Measurements from ENCODE around the gene MRPL3.

DNA sequence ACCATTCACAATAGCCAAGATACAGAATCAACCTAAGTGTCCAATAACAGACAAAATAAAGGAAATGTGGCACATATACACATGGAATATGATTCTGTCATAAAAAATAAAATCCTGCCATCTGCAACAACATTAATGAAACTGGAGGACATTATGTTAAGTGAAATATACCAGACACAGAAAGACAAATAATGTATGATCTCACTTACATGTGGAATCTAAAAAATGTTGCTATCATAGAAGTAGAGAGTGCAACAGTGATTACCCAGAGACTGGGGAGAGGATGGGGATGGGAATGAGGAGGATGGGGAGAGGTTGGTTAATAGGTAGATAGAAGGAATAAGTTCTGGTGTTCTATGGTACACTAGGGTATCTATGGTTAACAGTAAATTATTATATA lies 28.7 kb downstream of the MRPL3 start:
- TF ChIP-seq POLR2A (IDR thresholded peaks at IDR 0.05) = no peak
- TF ChIP-seq, protein P1, sequence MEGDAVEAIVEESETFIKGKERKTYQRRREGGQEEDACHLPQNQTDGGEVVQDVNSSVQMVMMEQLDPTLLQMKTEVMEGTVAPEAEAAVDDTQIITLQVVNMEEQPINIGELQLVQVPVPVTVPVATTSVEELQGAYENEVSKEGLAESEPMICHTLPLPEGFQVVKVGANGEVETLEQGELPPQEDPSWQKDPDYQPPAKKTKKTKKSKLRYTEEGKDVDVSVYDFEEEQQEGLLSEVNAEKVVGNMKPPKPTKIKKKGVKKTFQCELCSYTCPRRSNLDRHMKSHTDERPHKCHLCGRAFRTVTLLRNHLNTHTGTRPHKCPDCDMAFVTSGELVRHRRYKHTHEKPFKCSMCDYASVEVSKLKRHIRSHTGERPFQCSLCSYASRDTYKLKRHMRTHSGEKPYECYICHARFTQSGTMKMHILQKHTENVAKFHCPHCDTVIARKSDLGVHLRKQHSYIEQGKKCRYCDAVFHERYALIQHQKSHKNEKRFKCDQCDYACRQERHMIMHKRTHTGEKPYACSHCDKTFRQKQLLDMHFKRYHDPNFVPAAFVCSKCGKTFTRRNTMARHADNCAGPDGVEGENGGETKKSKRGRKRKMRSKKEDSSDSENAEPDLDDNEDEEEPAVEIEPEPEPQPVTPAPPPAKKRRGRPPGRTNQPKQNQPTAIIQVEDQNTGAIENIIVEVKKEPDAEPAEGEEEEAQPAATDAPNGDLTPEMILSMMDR (IDR thresholded peaks at IDR 0.05) = no peak

Measured in ovary (tissue), 3 donors.